KOPT-K1 (cell line): ENCODE results near the gene DUSP1.

Experiments used
- H3K27ac ChIP-seq: fragments of 200-600 bp; sonication (generic); 2 replicates; pipeline ENCODE4 v1.5.1; 2016; ENCODE audit warnings: antibody characterized with exemption, mild to moderate bottlenecking, low read depth, low read length; ENCODE audit not compliant: poor library complexity, severe bottlenecking
- H3K36me3 ChIP-seq: fragments of 200-600 bp; sonication (generic); 2 replicates; pipeline ENCODE4 v1.5.1; 2017; ENCODE audit warnings: antibody characterized with exemption, mild to moderate bottlenecking, low read length, moderate library complexity; ENCODE audit not compliant: insufficient read depth
- H3K9me3 ChIP-seq: fragments of 200-600 bp; sonication (generic); 2 replicates; pipeline ENCODE4 v1.5.1; 2017; ENCODE audit warnings: antibody characterized with exemption, low read length, mild to moderate bottlenecking; ENCODE audit not compliant: insufficient read depth, poor library complexity, severe bottlenecking

DUSP1 gene

DNA sequence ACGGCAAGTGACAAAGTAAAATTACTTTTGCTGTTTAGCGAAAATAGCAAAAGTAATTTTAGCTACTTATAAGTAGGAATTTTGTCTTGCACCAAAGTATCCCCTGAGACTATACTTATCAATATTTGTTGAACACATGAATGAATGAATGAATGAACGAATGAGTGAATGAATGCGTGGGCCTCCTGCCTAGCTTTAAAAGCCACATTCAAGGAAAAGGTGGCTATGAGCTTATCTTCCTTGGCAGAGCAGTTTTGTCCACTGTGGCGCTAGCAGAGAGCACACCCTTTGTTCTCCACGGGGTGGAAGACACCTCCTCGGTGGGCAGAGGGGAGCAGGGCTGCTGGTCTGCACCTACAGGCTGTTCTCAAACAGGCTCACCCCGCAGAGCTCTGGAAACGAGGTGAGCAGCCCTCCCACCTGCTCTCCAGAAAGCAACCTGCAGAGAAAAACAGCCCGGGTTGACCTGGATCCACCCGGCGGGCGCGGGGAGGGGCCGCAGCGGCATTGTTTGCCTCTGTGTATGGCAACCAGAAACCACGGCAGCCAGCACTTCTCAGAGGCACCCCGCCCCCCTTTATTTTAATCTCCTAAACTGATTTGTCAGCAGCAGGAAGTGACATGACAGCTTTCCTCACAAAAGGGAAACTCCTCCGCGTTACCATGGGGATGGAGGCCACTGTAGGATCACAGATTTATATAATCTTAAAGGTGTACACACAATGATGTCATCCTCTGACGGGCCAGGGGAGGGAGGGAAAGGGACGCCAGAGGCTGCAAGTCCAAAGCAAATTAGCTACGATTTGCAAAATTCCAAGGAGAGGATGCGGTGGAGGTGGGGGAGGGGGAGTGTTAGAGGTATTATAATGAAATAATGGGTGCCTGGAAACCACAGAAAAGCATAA is 5.9 kb downstream of the DUSP1 start:
- Histone ChIP-seq H3K9me3 (peaks cover 4% of the 10 kb centered on the region), H3K36me3 (peaks cover 27% of the 10 kb centered on the region), H3K27ac (peak overlapping the region; percentile 54)

- peaks cover 9% of the 10 kb centered on the region for H3K36me3 ChIP-seq
- H3K27ac ChIP-seq: no peak overlapping the region
- peaks cover 10% of the 10 kb centered on the region for H3K9me3 ChIP-seq
These were observed 7.9 kb downstream of the DUSP1 start for GRCh38 chr5:172763120-172763464.

GRCh38 chr5:172762214-172763119 is 8.5 kb downstream of the DUSP1 start:
- H3K27ac ChIP-seq: no peak overlapping the region
- peaks cover 3% of the 10 kb centered on the region for H3K36me3 ChIP-seq
- peaks cover 10% of the 10 kb centered on the region for H3K9me3 ChIP-seq

DNA sequence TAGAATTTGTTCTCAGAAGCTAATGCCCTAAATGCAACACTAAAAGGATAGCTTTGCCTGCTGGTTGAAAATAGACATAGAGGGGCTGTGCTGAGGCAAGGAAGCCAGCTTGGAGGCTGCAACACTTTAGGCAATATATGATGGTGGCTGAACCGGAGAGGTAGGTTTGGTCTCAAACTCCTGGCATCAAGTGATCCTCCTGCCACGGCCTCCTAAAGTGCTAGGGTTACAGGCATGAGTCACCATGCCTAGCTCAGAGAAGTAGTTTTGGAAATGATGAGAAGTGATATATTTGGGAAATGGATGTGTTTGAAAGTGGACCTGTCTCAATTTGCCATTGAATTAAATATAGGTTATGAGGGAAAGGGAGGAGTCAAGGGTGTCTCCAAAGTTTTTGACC is 10.0 kb downstream of the DUSP1 start:
- no peak overlapping the region for H3K27ac ChIP-seq
- H3K9me3 ChIP-seq: peaks cover 10% of the 10 kb centered on the region
- H3K36me3 ChIP-seq: no peaks in the 10 kb centered on the region

- Histone ChIP-seq H3K9me3 (peaks cover 10% of the 10 kb centered on the region), H3K36me3 (no peaks in the 10 kb centered on the region), H3K27ac (no peak overlapping the region)
These were observed 10.9 kb downstream of the DUSP1 start for GRCh38 chr5:172760136-172760535.

DNA sequence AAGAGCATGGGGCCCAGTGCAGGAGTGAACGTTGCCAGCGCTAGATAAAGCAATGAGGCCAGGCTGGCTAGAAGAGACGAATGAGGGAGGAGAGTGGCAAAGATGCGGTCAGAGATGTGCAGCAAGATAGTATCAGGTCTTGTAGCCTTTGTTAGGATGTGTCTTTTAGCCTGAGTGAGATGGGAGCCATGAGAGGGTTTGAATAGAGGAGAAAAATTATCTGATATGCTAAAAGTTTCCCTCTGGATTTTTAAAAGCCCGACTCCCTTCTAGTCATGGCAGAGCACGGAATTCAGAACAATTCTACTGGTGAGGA is 12.2 kb downstream of the DUSP1 start:
- H3K27ac ChIP-seq: no peak overlapping the region
- H3K9me3 ChIP-seq: peaks cover 10% of the 10 kb centered on the region
- H3K36me3 ChIP-seq: no peaks in the 10 kb centered on the region

- no peak overlapping the region for H3K27ac ChIP-seq
- no peaks in the 10 kb centered on the region for H3K36me3 ChIP-seq
These were observed 12.7 kb downstream of the DUSP1 start for GRCh38 chr5:172758077-172758833.

DNA sequence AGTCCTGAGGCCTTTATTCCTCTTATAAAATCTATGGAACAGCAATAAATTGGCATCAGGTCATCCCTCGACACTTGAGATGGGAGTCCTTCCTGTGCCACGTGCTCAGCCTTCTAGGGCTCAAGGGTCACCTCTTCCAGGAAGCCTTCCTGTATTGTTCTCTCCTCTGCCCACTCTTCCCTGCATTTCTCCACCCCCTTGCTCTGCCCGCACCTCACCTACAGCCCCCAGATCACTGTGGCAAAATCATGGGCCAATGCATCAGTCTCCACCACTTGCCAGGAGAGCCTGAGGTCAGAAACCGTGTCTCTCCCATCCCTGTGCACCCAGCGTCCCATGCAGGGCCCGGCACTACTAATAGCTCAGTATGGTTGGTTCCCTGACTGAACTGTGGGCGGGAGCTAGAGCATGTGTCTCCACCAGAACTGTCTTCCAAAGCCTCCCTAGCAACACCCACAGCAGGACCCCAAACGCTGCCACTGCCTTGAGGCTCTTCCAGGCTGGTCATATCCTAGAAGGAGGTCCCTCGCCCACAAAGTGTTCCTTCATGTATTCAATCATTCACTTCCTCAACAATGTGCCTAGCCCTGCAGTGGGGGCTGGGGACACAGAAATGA is 13.5 kb downstream of the DUSP1 start:
- no peaks in the 10 kb centered on the region for H3K36me3 ChIP-seq
- H3K9me3 ChIP-seq: peaks cover 10% of the 10 kb centered on the region
- no peak overlapping the region for H3K27ac ChIP-seq

More at GRCh38 chr5:172758077-172758833, 12.7 kb downstream of the DUSP1 start:
- peaks cover 10% of the 10 kb centered on the region for H3K9me3 ChIP-seq

- Histone ChIP-seq H3K9me3 (peaks cover 10% of the 10 kb centered on the region), H3K36me3 (no peaks in the 10 kb centered on the region), H3K27ac (no peak overlapping the region)
These were observed 14.1 kb downstream of the DUSP1 start for GRCh38 chr5:172756764-172757393.

- Histone ChIP-seq H3K36me3 (no peaks in the 10 kb centered on the region), H3K9me3 (peaks cover 2% of the 10 kb centered on the region), H3K27ac (no peak overlapping the region)
These were observed 16.2 kb downstream of the DUSP1 start for GRCh38 chr5:172754596-172755356.

DNA sequence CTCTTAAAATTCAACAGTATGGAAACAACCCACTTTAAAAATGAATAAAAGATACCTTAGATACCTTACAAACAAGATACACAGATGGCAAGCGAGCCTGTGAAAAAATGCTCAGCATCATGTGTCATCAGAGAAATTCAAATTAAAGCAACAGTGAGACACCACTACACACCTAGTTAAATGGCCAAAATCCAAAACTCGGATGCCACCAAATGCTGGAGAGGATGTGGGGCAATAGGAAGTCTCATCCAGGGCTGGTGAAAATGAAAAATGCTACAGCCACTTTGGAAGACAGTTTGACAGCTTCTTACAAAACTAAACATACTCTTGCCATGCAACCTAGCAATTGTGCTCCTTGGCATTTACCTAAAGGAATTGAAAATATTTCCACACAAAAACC is 17.9 kb downstream of the DUSP1 start:
- Histone ChIP-seq H3K27ac (no peak overlapping the region), H3K36me3 (no peaks in the 10 kb centered on the region), H3K9me3 (no peaks in the 10 kb centered on the region)

- Histone ChIP-seq H3K9me3 (no peaks in the 10 kb centered on the region), H3K36me3 (no peaks in the 10 kb centered on the region), H3K27ac (no peak overlapping the region)
These were observed 19.1 kb downstream of the DUSP1 start for GRCh38 chr5:172751761-172752510.

- H3K36me3 ChIP-seq: no peaks in the 10 kb centered on the region
- no peaks in the 10 kb centered on the region for H3K9me3 ChIP-seq
- H3K27ac ChIP-seq: no peak overlapping the region
These were observed 20.9 kb downstream of the DUSP1 start for GRCh38 chr5:172749881-172750633.
